Fibroblast of pulmonary artery (primary cell): ENCODE results near the gene DKK3.
A peak's percentile ranks its signal among the peaks of the same experiment; 100 is the strongest.

ENCODE experiments used
- DNase-seq: peaks from one replicate; pipeline ENCODE4 v3.0.0-alpha.2; 2010; ENCODE audit warnings: low read depth
- H3K4me3 ChIP-seq: replicated peaks from 2 replicates; pipeline ENCODE4 v1.5.1; 2011; ENCODE audit warnings: low read depth, mild to moderate bottlenecking, control low read depth, low read length, moderate library complexity
- CTCF ChIP-seq: IDR thresholded peaks from 2 replicates; pipeline ENCODE4 v1.5.1; 2011; ENCODE audit warnings: mild to moderate bottlenecking, control low read depth, low read length, inconsistent platforms; ENCODE audit errors: missing control alignments

The DKK3 gene

GRCh38 chr11:11942668-11943067, 65.8 kb downstream of the DKK3 start:
- DNase-seq = no peak
- H3K4me3 ChIP-seq = no peak overlapping the region
- no peak for TF ChIP-seq CTCF

- no peak overlapping the region for H3K4me3 ChIP-seq
- TF ChIP-seq CTCF = no peak
- no peak for DNase-seq
Measured at GRCh38 chr11:11940551-11940950, 67.9 kb downstream of the DKK3 start.

- no peak for DNase-seq
- TF ChIP-seq CTCF = no peak
- no peak overlapping the region for H3K4me3 ChIP-seq
Measured at GRCh38 chr11:11937957-11938356, 70.5 kb downstream of the DKK3 start.

GRCh38 chr11:11937433-11937832, 71.0 kb downstream of the DKK3 start:
- no peak for DNase-seq
- H3K4me3 ChIP-seq = no peak overlapping the region
- no peak for TF ChIP-seq CTCF

- no peak for TF ChIP-seq CTCF
- no peak overlapping the region for H3K4me3 ChIP-seq
- no peak for DNase-seq
Measured at GRCh38 chr11:11935536-11935935, 72.9 kb downstream of the DKK3 start.

GRCh38 chr11:11931461-11932055, 76.9 kb downstream of the DKK3 start:
- DNase-seq = peak; percentile 83
- H3K4me3 ChIP-seq = no peak overlapping the region
- TF ChIP-seq CTCF = peak; percentile 67

GRCh38 chr11:11929920-11930319, 78.5 kb downstream of the DKK3 start:
- TF ChIP-seq CTCF = no peak
- DNase-seq = no peak
- no peak overlapping the region for H3K4me3 ChIP-seq
